ENCODE data around the gene TAS2R31.

GRCh38 chr12:11078246-11078645 is 47.0 kb upstream of the TAS2R31 start:
- TF ChIP-seq POLR2A (IDR thresholded peaks at IDR 0.05) (no peak), CTCF (IDR thresholded peaks at IDR 0.05) (no peak), POLR2AphosphoS5 (IDR thresholded peaks at IDR 0.05) (no peak)
